ENCODE measurements around the gene FKBP4. TPM values are rescaled to one million over a fixed set of nuclear protein-coding genes. Genes with fewer than 3 reads are reported as not detected.

The FKBP4 gene
- total RNA-seq, 1 donor from 2014 or later = 83.4 TPM

- ATAC-seq = peak; percentile 43
These were observed 18.7 kb downstream of the FKBP4 start for GRCh38 chr12:2813214-2814185.

DNA sequence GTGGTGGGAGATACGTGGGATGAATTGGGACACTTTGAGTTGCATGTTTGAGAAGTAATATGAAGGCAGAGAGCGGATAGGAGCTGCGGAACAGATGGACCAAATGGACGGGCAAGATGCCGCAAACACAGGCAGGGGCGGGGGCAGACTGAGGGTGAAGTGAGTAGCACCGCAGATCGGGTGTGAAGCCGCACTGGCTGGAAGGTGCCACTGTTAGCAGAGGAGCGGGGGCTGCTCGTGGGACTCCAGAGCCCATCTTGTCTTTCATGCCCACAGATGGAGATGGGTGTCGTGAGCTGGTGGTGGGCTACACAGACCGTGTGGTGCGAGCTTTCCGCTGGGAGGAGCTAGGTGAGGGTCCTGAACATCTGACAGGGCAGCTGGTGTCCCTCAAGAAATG is 25.0 kb downstream of the FKBP4 start:
- ATAC-seq = no peak

DNA sequence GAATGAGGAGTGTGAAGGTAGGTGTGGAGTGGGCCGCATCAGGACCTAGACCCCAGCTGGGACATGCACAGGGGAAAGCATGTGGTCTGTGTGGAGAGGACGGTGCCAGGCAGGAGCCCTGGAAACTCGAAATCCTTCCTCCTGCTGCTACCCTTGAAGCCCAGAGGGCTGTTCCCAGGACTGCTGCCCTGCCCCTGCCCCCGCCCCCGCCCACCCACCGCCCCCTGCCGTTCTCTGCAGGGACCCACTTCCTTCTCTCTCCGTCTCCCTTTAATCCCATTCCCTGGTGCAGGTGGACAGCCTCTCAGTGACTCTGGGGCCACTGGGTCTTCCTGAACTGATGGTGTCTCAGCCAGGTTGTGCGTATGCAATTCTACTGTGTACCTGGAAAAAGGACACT is 25.7 kb downstream of the FKBP4 start:
- no peak for ATAC-seq

DNA sequence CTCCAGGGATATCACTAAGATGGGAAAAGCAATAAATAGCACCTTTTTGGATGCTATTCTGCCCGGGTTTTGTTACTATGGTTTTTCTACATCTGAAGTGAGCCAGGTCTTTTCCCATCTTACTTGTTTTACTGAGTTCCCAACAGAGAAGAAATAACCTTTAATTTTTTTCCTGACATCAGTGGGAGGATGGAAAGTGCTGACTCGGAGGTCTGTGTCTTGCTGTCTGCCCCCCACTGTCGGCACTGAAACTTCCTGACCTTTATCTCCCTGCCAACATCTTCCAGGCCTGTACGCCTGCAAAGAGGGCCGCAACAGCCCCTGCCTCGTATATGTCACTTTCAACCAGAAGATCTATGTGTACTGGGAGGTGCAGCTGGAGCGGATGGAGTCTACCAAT is 28.7 kb downstream of the FKBP4 start:
- no peak for ATAC-seq

DNA sequence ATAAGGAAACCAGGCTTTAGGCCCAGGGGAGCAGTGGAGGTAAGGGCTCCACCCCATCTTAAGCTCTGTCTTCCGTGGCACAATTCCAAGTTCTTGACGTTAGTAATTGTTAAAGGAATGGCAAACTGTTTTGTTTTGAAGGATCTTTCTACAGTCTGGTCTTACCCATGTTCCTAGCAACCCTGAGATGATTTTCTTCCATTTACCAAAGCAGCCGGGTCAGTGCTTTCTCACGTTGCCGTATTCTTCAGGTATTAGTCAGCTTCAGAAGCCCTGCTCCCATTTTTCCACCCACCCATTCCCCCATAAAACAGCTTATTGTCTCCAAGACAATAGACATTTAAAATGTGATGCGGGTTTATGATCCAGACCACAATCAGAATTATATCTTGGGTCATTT is 29.8 kb downstream of the FKBP4 start:
- ATAC-seq = no peak

GRCh38 chr12:2825132-2825531 is 30.4 kb downstream of the FKBP4 start:
- no peak for ATAC-seq

GRCh38 chr12:2826036-2826435 is 31.3 kb downstream of the FKBP4 start:
- ATAC-seq = no peak

DNA sequence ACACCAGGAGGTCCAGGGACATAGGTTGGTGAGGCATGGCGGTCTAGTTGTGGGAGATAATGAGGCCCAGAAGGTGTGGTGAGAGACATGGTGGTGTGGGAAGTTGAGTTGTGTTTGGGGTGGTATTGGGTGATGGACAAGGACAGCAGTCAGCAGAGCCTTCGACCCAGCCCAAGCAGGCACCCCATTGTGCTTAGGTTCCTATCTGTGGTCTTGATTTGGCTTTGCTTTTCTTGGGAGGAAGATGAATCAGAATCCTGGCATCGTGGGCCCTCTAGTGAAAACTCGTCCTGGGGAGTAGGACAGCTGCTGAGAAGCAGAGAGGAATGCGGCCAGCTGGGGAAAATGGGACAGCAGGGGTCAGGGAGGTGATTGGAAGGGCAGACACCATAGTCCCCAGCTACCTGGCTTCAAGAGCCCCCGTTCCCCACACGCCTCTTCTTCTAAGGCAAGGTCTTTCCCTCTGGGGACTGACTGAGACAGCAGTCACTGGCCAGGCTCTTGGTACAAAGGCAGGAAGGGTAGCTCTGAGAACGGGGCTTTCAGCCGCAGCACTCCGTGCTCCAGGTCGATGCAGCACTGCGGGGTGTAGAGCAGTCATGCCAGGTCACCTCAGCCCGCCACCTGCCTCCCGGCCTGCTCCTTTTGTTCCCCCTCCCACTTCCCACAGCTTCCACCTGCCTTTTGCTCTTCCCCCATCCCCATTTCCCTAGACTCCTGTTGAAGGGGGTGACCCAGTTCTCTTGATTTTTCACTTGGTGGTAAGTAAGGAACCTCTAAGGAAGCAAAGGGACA is 32.1 kb downstream of the FKBP4 start:
- ATAC-seq = no peak

DNA sequence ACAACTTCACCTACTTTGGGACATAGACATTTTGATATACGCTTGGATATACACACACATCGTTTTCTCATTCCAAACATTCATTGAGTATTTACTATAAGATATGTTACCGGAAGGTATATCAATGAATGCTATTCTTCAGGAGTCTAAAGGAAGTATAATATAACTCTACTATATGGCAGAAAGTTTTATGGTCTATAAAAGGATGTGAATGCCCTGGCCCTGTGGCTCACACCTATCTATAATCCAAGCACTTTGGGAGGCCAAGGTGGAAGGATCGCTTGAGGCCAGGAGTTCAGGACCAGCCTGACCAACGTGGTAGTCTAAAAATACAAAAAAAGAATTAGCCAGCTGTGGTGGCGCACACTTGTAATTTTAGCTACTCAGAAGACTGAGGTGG is 34.5 kb downstream of the FKBP4 start:
- ATAC-seq = no peak

GRCh38 chr12:2832550-2833127 is 37.9 kb downstream of the FKBP4 start:
- no peak for ATAC-seq

GRCh38 chr12:2833327-2833726 is 38.6 kb downstream of the FKBP4 start:
- no peak for ATAC-seq

DNA sequence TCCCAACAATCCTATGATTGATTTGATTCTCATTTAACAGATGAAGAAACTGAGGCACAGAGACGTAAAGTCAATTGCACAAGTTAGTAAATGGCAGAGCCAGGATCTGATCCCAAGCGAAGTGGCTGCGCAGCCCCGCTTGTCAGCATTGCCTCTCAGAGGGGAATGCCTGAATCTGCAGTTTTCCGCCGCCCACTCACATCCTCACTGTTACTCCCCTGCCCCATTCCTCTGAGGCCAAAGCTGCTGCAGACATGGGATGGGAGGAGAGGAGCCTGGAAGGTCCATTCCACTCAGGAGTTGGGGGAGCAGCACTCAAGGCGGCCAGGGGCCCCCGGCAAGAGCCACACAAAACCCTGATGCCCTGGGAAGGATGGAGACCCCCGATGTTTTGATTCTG is 39.0 kb downstream of the FKBP4 start:
- ATAC-seq = no peak

DNA sequence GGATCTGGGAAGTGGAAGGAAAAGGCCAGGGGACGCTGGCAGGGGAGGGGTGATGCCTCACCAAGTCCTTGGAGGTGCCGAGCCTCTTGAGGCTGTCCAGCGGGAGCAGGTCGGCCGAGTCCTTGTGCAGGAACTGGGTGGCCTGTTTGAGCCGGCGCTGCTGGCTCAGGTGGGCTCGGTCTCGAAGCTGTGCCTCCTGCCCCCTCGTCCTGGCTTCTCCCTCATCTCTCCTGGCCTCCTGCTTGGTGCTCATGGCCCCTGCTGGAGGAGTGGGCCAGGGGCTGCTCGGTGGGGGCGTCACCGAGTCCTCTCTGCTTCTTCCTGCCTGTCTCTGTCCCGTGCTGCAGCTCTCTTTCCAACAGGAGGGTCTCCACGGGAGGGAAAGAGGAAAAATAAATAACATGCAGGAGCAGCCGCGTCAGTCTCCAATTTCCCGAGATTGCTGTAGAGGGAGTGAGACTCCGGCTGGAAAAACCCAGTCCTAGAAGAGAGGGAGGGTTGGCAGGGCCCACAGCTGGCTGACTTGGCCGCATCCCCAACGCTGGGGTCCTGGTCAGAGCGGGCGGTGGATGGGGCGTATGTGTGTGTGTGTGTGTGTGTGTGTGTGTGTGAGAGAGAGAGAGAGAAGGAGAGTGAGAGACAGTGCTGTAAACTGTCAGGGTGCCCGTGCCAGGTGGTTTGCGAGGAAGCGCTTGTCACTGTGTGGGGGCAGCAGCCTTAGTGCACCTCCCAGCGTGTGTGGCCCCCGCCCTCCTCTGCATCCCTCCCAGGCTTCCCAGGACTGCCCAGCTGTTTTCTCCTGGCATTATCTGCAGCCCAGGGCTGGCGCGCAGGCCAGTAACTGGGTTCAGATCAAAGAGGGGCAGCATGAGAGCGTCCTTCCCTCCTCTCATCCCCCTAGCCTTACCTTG is 40.1 kb downstream of the FKBP4 start, which contains the start of gene NRIP2:
NRIP2 (minus strand) TSS at position 455 of the 911 bp plus-strand sequence; CDS start at position 403, 52 bp downstream.
- peak; percentile 7 for ATAC-seq

DNA sequence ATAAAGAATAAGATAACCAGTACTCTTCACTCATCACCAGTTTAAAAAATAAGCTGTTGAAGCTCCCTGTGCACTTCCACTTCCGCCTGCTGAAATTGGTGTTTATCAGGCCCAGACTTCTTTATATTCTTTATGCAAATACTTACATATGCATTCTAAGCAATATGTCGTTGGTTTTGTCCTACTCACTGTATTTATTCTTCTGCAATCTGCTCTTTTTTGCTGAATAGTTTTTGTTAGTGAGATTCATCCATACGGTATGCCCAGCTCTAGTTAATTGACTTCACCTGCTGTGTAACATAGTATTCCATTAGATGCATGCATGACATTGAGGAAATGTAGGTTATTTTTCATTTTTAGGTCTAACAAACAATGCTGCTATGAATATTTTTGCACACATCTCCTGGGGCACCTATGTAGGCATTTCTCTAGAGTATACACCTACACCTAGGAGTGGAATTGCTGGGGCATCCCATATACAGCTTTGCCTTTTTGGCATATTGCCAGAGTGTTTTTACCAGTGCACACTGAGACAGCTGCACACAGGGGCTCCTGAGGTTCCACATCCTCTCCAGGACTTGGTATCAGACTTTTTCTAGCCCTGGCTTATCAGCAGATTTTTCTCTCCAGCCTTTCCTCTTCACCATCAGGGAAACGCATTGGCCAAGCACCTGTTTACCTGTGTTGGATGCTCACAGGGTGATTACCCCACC is 41.1 kb downstream of the FKBP4 start:
- ATAC-seq = peak; percentile 39

DNA sequence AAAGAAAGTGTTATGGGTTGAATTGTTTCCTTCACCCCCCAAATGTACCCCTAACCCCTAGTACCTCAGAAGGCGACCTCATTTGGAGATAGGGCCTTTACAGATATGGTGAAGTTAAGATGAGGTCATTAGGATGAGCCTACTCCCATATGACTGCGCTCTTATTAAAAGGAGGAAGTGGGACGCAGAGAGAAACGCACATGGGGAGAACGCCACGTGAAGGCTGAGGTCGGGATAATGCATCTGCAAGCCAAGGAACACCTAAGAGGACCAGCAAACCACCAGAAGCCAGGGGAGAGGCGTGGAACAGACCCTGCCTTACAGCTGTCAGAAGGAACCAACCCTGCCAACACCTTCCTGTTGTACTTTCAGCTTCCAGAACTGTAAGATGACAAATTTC is 41.8 kb downstream of the FKBP4 start:
- no peak for ATAC-seq

GRCh38 chr12:2841056-2841650 is 46.4 kb downstream of the FKBP4 start:
- ATAC-seq = no peak

DNA sequence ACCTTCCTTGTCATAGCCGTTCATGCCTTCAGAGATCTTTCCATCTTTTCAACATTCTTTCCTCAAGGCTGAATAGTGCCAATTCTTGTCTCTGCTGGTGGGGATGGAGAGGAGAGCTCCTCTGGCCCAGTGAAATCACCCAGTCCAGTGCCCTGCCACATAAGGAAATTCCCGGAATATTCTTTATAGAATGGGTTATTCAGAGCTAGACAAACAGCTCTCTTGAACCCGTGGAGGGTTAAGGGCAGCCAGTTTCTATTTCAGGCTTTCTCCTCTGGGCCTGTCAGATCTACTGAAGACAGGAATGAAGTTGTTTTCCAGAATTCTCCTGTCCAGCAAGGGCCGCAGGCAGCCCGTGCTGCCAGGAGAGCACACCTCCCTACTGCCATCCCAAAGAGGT is 48.2 kb downstream of the FKBP4 start:
- ATAC-seq = no peak

- ATAC-seq = no peak
These were observed 50.0 kb downstream of the FKBP4 start for GRCh38 chr12:2844786-2845185.

DNA sequence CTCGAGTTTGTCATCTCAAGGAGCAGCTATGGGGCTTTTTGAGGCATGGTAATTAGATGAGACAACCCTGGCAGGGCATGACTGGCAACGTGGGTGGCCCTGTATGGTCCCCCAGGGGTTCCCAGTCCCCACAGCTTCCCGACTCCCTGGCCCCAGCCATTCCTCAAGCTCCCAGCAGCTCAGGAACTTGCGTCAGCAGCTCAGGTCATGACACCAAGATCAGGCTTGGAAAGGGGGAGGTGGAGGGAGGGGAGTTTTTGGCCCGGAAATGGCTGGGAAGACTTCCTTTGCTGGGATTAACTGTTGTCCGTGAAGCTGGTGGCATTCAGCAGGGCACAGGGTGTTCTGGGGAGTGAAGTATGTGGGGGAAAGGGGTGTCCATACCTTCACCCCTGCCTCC is 50.5 kb downstream of the FKBP4 start:
- ATAC-seq = no peak

DNA sequence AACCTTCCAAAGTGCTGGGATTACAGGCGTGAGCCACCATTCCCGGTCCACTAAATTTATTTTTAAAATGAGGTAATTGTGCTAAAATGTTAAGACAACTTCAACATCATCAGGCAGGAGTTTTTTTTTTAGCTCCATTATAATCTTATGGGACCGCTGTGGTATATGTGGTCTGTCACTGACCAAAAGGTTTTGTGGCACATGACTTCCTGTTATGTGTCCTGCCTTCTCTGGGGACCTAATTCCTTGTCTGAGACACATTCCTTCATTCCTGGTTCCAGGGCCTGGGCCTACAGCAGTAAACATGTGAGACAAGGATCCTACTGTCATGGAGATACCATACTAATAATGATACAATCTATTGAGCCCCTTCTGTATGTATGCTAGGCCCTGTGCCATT is 57.2 kb downstream of the FKBP4 start:
- no peak for ATAC-seq

GRCh38 chr12:2853626-2854025 is 58.9 kb downstream of the FKBP4 start:
- ATAC-seq = peak; percentile 75

All from esophagus mucosa (tissue), 1 donor.